ENCODE results near the gene GRIN3A.

GRCh38 chr9:101604296-101604695, 134.2 kb downstream of the GRIN3A start:
- TF ChIP-seq EP300 (IDR thresholded peaks at IDR 0.05; ENCODE audit: borderline replicate concordance in 1 of 2, low read depth in 1 of 2, low read length in 1 of 2) (no peak), CTCF (IDR thresholded peaks at IDR 0.05) (no peak), NFIC (IDR thresholded peaks at IDR 0.05; ENCODE audit: borderline replicate concordance) (no peak)
